Lower leg skin (tissue), 3 donors: ENCODE results near the gene GPC3.

Experiments
- CTCF ChIP-seq, 3 donors: fragments of 450-650 bp; IDR thresholded peaks; one replicate each; pipeline ENCODE4 v1.5.1; 2016; ENCODE audit warnings: antibody characterized with exemption in 3 of 3, mild to moderate bottlenecking in 3 of 3, moderate library complexity in 2 of 3
- POLR2A ChIP-seq, 2 donors: fragments of 450-650 bp; IDR thresholded peaks; one replicate each; pipeline ENCODE4 v1.6.1; 2016 to 2017; ENCODE audit warnings: antibody characterized with exemption in 2 of 2, mild to moderate bottlenecking in 1 of 2, moderate library complexity in 1 of 2

GRCh38 chrX:134032441-134032840, 47.0 kb upstream of the GPC3 start:
- TF ChIP-seq CTCF (IDR thresholded peaks at IDR 0.05) (no peak), POLR2A (IDR thresholded peaks at IDR 0.05) (no peak)
